ENCODE results near the gene NCAPD3. TPM values are rescaled to one million over a fixed set of nuclear protein-coding genes. Genes with fewer than 3 reads are reported as not detected.

Gene NCAPD3
- total RNA-seq, 1 experiment from 2014 or later = 85.0 TPM

DNA sequence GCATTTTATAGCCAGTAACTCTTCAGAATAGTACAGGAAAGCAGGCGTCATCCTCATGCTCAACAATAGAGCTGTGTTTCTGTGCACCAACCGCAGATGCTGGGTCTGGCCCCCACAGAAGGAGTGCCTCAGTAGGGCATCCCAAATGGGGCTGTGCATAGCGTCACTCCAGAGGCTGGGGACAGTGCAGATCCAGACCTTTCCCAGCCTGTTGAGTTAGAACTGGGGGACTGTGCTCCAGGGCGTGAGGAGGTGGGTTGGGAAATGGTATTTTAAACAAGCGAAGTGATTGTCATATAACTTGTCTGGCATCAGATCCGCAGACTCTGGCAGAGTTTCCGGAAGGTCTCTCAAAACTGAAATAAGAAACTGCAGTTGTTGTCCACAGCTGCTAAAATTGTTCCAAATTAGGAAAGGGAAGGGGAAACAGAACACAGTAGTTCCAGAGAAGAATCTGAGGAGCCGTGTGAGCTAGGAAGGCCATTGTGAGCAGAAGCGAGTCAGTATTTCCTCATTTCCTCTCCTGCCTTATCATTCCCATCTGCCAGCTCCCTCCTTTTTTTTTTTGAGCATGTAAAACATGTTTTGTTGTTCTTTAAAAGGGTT is 102.7 kb downstream of the NCAPD3 start:
- H3K9me2 ChIP-seq (replicated peaks; ENCODE audit: low read length) = no peaks in the 10 kb centered on the region
- no peaks in the 10 kb centered on the region for H3F3A ChIP-seq (ENCODE audit: low read length, unreplicated experiment)
- H3K27me3 ChIP-seq (ENCODE audit: low read length) = peaks cover 92% of the 10 kb centered on the region
- TF ChIP-seq, protein P1, sequence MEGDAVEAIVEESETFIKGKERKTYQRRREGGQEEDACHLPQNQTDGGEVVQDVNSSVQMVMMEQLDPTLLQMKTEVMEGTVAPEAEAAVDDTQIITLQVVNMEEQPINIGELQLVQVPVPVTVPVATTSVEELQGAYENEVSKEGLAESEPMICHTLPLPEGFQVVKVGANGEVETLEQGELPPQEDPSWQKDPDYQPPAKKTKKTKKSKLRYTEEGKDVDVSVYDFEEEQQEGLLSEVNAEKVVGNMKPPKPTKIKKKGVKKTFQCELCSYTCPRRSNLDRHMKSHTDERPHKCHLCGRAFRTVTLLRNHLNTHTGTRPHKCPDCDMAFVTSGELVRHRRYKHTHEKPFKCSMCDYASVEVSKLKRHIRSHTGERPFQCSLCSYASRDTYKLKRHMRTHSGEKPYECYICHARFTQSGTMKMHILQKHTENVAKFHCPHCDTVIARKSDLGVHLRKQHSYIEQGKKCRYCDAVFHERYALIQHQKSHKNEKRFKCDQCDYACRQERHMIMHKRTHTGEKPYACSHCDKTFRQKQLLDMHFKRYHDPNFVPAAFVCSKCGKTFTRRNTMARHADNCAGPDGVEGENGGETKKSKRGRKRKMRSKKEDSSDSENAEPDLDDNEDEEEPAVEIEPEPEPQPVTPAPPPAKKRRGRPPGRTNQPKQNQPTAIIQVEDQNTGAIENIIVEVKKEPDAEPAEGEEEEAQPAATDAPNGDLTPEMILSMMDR (conservative IDR thresholded peaks at IDR 0.05; ENCODE audit: low read depth, low read length) = no peak
- TF ChIP-seq EZH2phosphoT487 (IDR thresholded peaks at IDR 0.05; ENCODE audit: borderline replicate concordance, low read length) (no peak), EZH2 (IDR thresholded peaks at IDR 0.05; ENCODE audit: low read length, unreplicated experiment) (no peak)
- H3K4me2 ChIP-seq (ENCODE audit: low read length) = no peak overlapping the region
- ChIA-PET CTCF (no interaction called here), POLR2A (ENCODE audit: unreplicated experiment) (no interaction called here)
- no peaks in the 10 kb centered on the region for H3K4me1 ChIP-seq (ENCODE audit: insufficient read depth, low read length)
- no peaks in the 10 kb centered on the region for H3K9me3 ChIP-seq (ENCODE audit: low read length)
- H3K79me2 ChIP-seq (ENCODE audit: low read length) = no peaks in the 10 kb centered on the region
- H3K4me3 ChIP-seq (ENCODE audit: low read length) = no peak overlapping the region
- intact Hi-C loops (cut with micrococcal nuclease) = loop anchor here (10.0 kb wide), 1 partner anchor 46 kb away; no protein-coding TSS in a partner anchor
- H3K9ac ChIP-seq (ENCODE audit: low read length) = no peak overlapping the region
- H3K27ac ChIP-seq (ENCODE audit: low read length) = no peak overlapping the region
- H2AFZ ChIP-seq (ENCODE audit: low read length) = no peak overlapping the region
- H4K20me1 ChIP-seq (ENCODE audit: low read length) = no peaks in the 10 kb centered on the region
- H3K36me3 ChIP-seq (ENCODE audit: low read depth, low read length) = no peaks in the 10 kb centered on the region
- no peak for DNase-seq
- no peak for ATAC-seq
- no TSS peak for BruUV-seq (replicated peaks)

DNA sequence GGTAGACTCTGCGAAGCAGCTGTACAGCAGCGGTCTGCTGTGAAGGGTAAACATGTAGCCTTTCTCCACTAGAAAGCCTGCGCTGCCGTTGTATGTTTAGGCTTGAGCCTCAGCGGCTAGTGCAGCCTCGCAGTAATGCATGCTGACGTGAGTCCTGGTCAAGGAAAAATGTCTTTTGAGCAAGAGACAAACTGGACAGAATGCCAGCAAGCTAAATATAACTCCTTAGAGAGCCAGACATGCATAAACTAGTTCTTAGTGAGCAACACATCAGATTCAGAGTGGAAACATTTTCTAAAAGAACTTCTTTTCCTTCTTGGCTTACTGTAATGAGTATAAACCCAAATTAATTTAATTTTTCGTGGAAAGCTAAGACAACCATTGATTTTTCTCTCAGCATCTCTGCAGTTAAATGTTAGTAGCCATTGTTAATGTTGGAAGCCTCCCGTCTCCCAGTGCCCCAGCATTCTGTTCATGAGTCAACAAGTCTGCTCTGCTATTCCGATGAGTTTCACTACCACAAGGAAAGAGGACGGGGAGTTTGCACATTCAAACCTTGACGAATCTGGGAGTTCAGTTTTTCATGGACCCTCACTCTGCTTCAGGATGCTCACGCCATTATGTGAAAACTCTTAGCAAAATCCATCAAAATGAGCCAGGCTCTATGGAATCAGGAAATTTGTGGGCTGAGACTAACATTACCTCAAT is 103.5 kb downstream of the NCAPD3 start:
- Histone ChIP-seq H3K4me1 (ENCODE audit: insufficient read depth, low read length) (no peaks in the 10 kb centered on the region), H4K20me1 (ENCODE audit: low read length) (no peaks in the 10 kb centered on the region), H3K4me3 (ENCODE audit: low read length) (no peak overlapping the region), H3K4me2 (ENCODE audit: low read length) (no peak overlapping the region), H3K9me3 (ENCODE audit: low read length) (no peaks in the 10 kb centered on the region), H3K9ac (ENCODE audit: low read length) (no peak overlapping the region), H3F3A (ENCODE audit: low read length, unreplicated experiment) (no peaks in the 10 kb centered on the region), H3K36me3 (ENCODE audit: low read depth, low read length) (no peaks in the 10 kb centered on the region), H3K27ac (ENCODE audit: low read length) (no peak overlapping the region), H2AFZ (ENCODE audit: low read length) (no peak overlapping the region), H3K79me2 (ENCODE audit: low read length) (no peaks in the 10 kb centered on the region), H3K9me2 (replicated peaks; ENCODE audit: low read length) (no peaks in the 10 kb centered on the region), H3K27me3 (ENCODE audit: low read length) (peaks cover 91% of the 10 kb centered on the region)
- BruUV-seq (replicated peaks) = no TSS peak
- ATAC-seq (no peak), DNase-seq (no peak)
- TF ChIP-seq EZH2phosphoT487 (IDR thresholded peaks at IDR 0.05; ENCODE audit: borderline replicate concordance, low read length) (no peak), EZH2 (IDR thresholded peaks at IDR 0.05; ENCODE audit: low read length, unreplicated experiment) (no peak)
- TF ChIP-seq, protein P1 (conservative IDR thresholded peaks at IDR 0.05; ENCODE audit: low read depth, low read length) = no peak
- intact Hi-C loops (cut with micrococcal nuclease) = loop anchor here (10.0 kb wide), 1 partner anchor 45 kb away; no protein-coding TSS in a partner anchor
- POLR2A ChIA-PET (ENCODE audit: unreplicated experiment) = no interaction called here
- CTCF ChIA-PET = no interaction called here

DNA sequence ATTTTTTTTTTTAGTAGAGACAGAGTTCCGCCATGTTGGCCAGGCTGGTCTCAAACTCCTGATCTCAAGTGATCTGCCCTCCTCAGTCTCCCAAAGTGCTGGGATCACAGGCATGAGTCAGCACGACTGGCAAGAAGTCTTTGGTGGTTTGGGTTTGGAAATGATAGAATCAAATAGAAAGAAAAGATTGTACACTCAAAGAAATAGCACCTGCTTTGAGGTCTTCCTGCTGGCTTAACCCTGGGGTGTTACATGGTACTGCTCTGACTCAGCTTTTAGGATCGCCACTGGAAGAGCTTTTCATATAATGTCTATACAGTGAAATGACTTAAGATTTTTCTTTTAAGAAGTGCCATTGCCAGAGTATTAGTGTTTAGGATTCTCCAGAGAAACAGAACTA is 104.7 kb downstream of the NCAPD3 start:
- no peak overlapping the region for H2AFZ ChIP-seq (ENCODE audit: low read length)
- H3F3A ChIP-seq (ENCODE audit: low read length, unreplicated experiment) = no peaks in the 10 kb centered on the region
- DNase-seq (no peak), ATAC-seq (no peak)
- no peaks in the 10 kb centered on the region for H3K36me3 ChIP-seq (ENCODE audit: low read depth, low read length)
- CTCF ChIA-PET = no interaction called here
- no peaks in the 10 kb centered on the region for H3K9me2 ChIP-seq (replicated peaks; ENCODE audit: low read length)
- no peak overlapping the region for H3K4me3 ChIP-seq (ENCODE audit: low read length)
- no peak overlapping the region for H3K9ac ChIP-seq (ENCODE audit: low read length)
- no peak overlapping the region for H3K4me2 ChIP-seq (ENCODE audit: low read length)
- TF ChIP-seq EZH2 (IDR thresholded peaks at IDR 0.05; ENCODE audit: low read length, unreplicated experiment) (no peak), EZH2phosphoT487 (IDR thresholded peaks at IDR 0.05; ENCODE audit: borderline replicate concordance, low read length) (no peak)
- TF ChIP-seq, protein P1 (conservative IDR thresholded peaks at IDR 0.05; ENCODE audit: low read depth, low read length) = no peak
- intact Hi-C loops (cut with micrococcal nuclease) = no loop called here
- H3K27me3 ChIP-seq (ENCODE audit: low read length) = peaks cover 86% of the 10 kb centered on the region
- no peaks in the 10 kb centered on the region for H3K4me1 ChIP-seq (ENCODE audit: insufficient read depth, low read length)
- BruUV-seq (replicated peaks) = no TSS peak
- H4K20me1 ChIP-seq (ENCODE audit: low read length) = no peaks in the 10 kb centered on the region
- no peaks in the 10 kb centered on the region for H3K9me3 ChIP-seq (ENCODE audit: low read length)
- no peak overlapping the region for H3K27ac ChIP-seq (ENCODE audit: low read length)
- H3K79me2 ChIP-seq (ENCODE audit: low read length) = no peaks in the 10 kb centered on the region
- POLR2A ChIA-PET (ENCODE audit: unreplicated experiment) = no interaction called here

All from PC-3 (cell line).